AG04449 (cell line): ENCODE results near the gene TRIM36.

ENCODE experiments used
- CTCF ChIA-PET: fragments of 350-600 bp; formaldehyde crosslinking; extraction: SDS; loops from one replicate; lab custom pipeline; 2021; ENCODE audit warnings: antibody characterized with exemption; lab: Yijun Ruan, JAX
- POLR2A ChIA-PET: fragments of 400-600, 350-600 bp; formaldehyde crosslinking; extraction: SDS; loops from one replicate; lab custom pipeline; 2020; ENCODE audit warnings: antibody characterized with exemption, inconsistent platforms; lab: Yijun Ruan, JAX
- DNase-seq: peaks from one replicate; pipeline ENCODE4 v3.0.0-alpha.2; 2010; ENCODE audit warnings: low read depth, low spot score
- H3K4me3 ChIP-seq: 2 replicates; pipeline ENCODE4 v1.5.1; 2011; ENCODE audit warnings: low read depth, mild to moderate bottlenecking, control low read depth, low read length
- TF ChIP-seq, protein P1 (sequence below): IDR thresholded peaks from one replicate; pipeline ENCODE4 v1.5.1; 2011; ENCODE audit warnings: mild to moderate bottlenecking, moderate library complexity, low read length, control low read depth, inconsistent platforms; ENCODE audit not compliant: insufficient read depth; ENCODE audit errors: missing control alignments

The TRIM36 gene

DNA sequence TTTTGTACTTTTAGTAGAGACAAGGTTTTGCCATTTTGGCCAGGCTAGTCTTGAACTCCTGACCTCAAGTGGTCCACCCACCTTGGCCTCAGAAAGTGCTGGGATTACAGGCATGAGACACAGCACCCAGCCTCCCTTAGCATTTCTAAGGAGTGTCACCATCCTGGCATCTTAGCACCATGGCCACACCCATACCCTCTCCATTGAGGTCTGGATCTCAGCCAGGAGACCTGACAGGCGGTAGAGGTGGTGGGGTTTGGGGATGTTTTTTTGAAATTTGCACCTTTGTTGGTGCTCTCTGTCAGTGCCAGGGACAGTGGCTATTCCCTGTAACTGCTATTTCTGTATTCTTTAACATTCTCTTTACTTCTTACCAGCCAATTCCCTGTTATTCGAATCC lies 72.5 kb downstream of the TRIM36 start:
- POLR2A ChIA-PET: no interaction called here
- H3K4me3 ChIP-seq: no peak overlapping the region
- DNase-seq: no peak
- TF ChIP-seq, protein P1, sequence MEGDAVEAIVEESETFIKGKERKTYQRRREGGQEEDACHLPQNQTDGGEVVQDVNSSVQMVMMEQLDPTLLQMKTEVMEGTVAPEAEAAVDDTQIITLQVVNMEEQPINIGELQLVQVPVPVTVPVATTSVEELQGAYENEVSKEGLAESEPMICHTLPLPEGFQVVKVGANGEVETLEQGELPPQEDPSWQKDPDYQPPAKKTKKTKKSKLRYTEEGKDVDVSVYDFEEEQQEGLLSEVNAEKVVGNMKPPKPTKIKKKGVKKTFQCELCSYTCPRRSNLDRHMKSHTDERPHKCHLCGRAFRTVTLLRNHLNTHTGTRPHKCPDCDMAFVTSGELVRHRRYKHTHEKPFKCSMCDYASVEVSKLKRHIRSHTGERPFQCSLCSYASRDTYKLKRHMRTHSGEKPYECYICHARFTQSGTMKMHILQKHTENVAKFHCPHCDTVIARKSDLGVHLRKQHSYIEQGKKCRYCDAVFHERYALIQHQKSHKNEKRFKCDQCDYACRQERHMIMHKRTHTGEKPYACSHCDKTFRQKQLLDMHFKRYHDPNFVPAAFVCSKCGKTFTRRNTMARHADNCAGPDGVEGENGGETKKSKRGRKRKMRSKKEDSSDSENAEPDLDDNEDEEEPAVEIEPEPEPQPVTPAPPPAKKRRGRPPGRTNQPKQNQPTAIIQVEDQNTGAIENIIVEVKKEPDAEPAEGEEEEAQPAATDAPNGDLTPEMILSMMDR: no peak
- CTCF ChIA-PET: interaction anchor here (0.6 to 9.1 kb wide), 11 partner anchors 7 to 154 kb away, joined by 3 to 100 read pairs (median 6); no protein-coding TSS in a partner anchor

DNA sequence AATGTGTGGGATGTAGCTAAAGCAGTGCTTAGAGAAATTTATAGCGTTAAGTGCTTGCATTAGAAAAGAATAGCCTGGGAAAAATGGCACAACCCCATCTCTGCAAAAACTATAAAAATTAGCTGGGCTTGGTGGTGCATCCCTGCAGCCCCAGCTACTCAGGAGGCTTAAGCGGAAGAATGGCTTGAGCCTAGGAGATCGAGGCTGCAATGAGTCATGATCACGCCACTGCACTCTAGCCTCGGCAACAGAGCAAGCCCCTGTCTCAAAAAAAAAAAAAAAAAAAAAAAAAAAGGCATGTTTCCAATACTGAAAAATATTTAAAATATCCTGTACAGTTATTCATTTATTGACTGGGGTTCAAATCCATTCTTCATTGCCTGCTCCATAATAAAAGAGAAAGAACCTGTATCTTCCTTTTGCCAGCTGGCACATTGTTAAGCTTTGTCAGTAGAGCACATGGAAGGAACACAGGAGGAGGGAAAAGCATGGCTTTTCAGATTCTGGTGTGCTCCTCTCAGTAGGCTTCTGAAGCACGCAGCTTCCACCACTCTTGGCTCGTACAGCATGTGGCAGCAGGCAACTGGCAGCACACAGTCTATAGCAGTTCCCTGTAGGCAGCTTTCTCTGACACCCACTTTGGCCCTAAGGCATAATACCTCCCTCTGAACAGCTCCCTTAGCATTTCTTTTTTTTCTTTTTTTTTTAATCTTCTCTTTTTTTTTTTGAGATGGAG lies 73.5 kb downstream of the TRIM36 start:
- POLR2A ChIA-PET: no interaction called here
- CTCF ChIA-PET: interaction anchor here (1.8 to 9.1 kb wide), 2 partner anchors 10 to 148 kb away, joined by 9 to 100 read pairs; no protein-coding TSS in a partner anchor
- TF ChIP-seq, protein P1: no peak
- no peak overlapping the region for H3K4me3 ChIP-seq
- no peak for DNase-seq

DNA sequence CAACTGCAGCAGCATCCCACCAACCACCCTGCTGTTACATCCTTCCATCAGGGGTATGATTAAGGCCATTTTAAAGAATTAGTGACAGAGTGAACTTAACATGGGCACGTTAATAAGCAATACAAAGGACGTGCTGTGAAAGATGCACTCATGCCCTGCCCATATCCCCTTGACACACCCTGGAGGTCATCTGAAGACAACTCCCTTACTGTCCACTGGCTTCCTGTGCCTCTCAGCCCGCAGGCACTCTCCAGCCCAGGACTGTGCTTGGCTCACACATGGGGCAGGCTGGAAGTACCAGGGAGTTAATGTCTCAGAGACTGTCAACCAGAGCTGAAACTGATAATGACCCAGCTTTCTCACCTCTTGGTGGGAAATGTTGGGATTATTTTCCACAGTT lies 81.8 kb downstream of the TRIM36 start:
- H3K4me3 ChIP-seq: no peak overlapping the region
- CTCF ChIA-PET: no interaction called here
- POLR2A ChIA-PET: no interaction called here
- no peak for DNase-seq
- TF ChIP-seq, protein P1: no peak

DNA sequence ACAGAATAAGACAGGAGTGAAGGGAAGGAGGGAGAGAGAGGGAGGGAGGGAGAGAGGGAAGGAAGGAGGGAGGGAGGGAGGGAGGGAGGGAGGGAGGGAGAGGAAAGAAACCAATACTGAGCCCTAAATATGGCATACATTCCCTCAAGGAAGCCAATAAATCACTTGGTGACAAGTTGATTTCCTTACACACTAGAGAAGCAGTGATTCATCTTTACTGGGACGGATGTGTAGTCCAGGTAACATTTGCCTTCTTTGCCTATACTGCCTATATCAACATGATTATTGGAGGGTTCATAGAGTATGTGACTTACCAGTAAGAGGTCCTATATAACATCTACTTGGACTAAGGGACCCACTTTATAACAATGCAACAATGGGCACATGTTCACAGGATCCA lies 83.2 kb downstream of the TRIM36 start:
- CTCF ChIA-PET: no interaction called here
- DNase-seq: no peak
- no peak overlapping the region for H3K4me3 ChIP-seq
- TF ChIP-seq, protein P1: no peak
- POLR2A ChIA-PET: no interaction called here

DNA sequence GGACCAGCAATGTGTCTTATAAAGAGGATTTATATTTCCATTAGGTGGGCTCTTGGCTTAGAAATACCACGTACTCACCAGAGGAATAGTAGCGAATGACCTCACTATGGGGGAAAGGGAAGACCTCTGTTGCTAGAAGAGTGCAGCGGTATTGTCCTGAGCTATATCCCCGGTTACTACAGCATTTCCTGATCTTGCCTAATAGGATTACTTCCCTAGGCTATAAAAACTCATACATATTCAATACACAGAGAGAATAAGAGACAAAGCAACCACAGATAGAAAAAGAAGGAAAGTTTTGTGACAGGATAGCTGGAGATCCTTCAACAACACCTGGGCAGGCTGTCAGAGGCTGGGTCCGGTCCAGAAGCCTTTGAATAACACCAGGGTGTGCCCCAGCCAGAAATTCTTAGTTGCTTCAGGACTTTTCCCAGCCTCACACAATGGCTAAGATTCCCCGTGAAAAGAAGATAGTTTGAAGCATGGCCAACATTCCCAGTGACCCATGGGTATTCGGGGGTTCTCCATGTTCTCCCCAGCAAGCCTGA lies 85.4 kb downstream of the TRIM36 start:
- POLR2A ChIA-PET: no interaction called here
- CTCF ChIA-PET: no interaction called here
- no peak for DNase-seq
- TF ChIP-seq, protein P1: no peak
- no peak overlapping the region for H3K4me3 ChIP-seq

DNA sequence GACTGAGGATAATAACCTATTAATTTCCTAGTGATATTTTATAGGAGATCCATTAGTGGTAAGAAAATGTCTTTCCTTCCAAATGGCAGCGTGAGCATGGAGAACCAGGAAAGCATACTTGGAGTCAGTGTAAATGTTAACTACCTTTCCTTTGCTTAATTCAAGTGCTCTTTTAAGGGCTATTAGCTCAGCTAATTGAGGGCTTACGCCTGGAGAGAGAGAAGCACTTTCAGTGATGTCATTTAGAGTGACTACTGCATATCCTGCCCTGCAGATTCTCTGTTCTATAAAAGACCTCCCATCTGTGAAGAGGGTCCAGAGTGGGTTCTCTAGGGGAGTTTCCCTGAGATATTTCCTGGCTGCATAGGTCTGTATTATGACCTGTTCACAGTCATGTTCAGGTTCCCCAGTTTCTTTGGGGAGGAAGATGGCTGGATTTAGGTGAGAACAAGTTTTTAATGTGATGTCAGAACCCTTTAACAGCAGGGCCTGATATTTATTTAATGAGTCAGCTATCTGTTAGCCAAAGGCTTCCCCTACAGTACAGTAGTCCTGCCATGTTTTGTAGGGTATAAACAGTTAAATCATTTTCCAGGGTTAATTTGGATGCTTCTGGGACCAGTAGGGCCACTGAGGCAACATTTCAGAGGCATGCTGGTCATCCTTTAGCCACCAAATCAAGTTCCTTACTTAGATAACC lies 89.6 kb downstream of the TRIM36 start:
- CTCF ChIA-PET: no interaction called here
- H3K4me3 ChIP-seq: no peak overlapping the region
- no peak for DNase-seq
- TF ChIP-seq, protein P1: no peak
- POLR2A ChIA-PET: no interaction called here
